HEK293 (cell line): ENCODE data around the gene ZNF775.

ENCODE experiments used
- CTCF ChIA-PET: fragments of 350-600 bp; formaldehyde crosslinking; extraction: SDS; loops from one replicate; lab custom pipeline; 2021; ENCODE audit warnings: antibody characterized with exemption; lab: Yijun Ruan, JAX
- POLR2A ChIA-PET: fragments of 300-600 bp; formaldehyde crosslinking; extraction: SDS; loops from one replicate; lab custom pipeline; 2020; ENCODE audit warnings: antibody characterized with exemption, inconsistent platforms; lab: Yijun Ruan, JAX
- H3K27ac ChIP-seq: fragments of 200-500 bp; sonication (Bioruptor generic); 2 replicates; pipeline ENCODE4 v1.5.1; 2014; ENCODE audit warnings: low read depth, low read length, control low read depth, inconsistent platforms; ENCODE audit errors: extremely low read depth
- H3K36me3 ChIP-seq, 2 experiments: fragments of 200-500 bp in 1 of 2; sonication (Bioruptor generic) in 1 of 2; 1 replicate in 1 of 2; 2 replicates in 1 of 2; pipeline ENCODE4 v1.5.1; 2014 to 2017; ENCODE audit warnings: inconsistent platforms in 2 of 2, low read length in 2 of 2; ENCODE audit not compliant: control insufficient read depth in 2 of 2, insufficient read depth in 1 of 2
- H3K4me1 ChIP-seq: fragments of 200-500 bp; sonication (Bioruptor generic); 2 replicates; pipeline ENCODE4 v1.5.1; 2014; ENCODE audit warnings: mild to moderate bottlenecking, low read length, inconsistent platforms; ENCODE audit not compliant: control insufficient read depth, insufficient read depth
- H3K4me3 ChIP-seq: 2 replicates; pipeline ENCODE4 v1.5.1; 2011; ENCODE audit warnings: low read depth, mild to moderate bottlenecking, control low read depth, low read length, moderate library complexity
- H3K9me3 ChIP-seq: fragments of 200-500 bp; sonication (Bioruptor generic); 2 replicates; pipeline ENCODE4 v1.5.1; 2014; ENCODE audit warnings: low read depth, low read length, inconsistent platforms; ENCODE audit not compliant: control insufficient read depth, insufficient read depth
- MYNN ChIP-seq: fragments of 450-650 bp; formaldehyde crosslinking; IDR thresholded peaks from 2 replicates; pipeline ENCODE4 v1.5.1; 2016; ENCODE audit warnings: missing biosample characterization, missing genetic modification characterization, borderline replicate concordance
- MZF1 ChIP-seq: fragments of 450-650 bp; formaldehyde crosslinking; IDR thresholded peaks from 2 replicates; pipeline ENCODE4 v1.5.1; 2017; ENCODE audit warnings: missing biosample characterization, missing genetic modification characterization, borderline replicate concordance
- SP2 ChIP-seq: fragments of 450-650 bp; formaldehyde crosslinking; IDR thresholded peaks from 2 replicates; pipeline ENCODE4 v1.5.1; 2016; ENCODE audit warnings: missing biosample characterization, missing genetic modification characterization
- ZFP37 ChIP-seq: fragments of 450-650 bp; formaldehyde crosslinking; IDR thresholded peaks from 2 replicates; pipeline ENCODE4 v1.5.1; 2016; ENCODE audit warnings: missing biosample characterization, missing genetic modification characterization
- ZNF121 ChIP-seq: fragments of 450-650 bp; formaldehyde crosslinking; IDR thresholded peaks from 2 replicates; pipeline ENCODE4 v1.5.1; 2016; ENCODE audit warnings: missing biosample characterization, missing genetic modification characterization
- ZNF174 ChIP-seq: fragments of 450-650 bp; formaldehyde crosslinking; IDR thresholded peaks from 2 replicates; pipeline ENCODE4 v1.5.0; 2017; ENCODE audit warnings: missing biosample characterization, mild to moderate bottlenecking, missing genetic modification characterization
- ZNF2 ChIP-seq: fragments of 450-650 bp; formaldehyde crosslinking; IDR thresholded peaks from 2 replicates; pipeline ENCODE4 v1.5.1; 2016; ENCODE audit warnings: missing biosample characterization, missing genetic modification characterization
- ZNF266 ChIP-seq: fragments of 450-650 bp; formaldehyde crosslinking; IDR thresholded peaks from 2 replicates; pipeline ENCODE4 v1.5.1; 2016; ENCODE audit warnings: missing biosample characterization, missing genetic modification characterization, low read depth
- ZNF324 ChIP-seq: fragments of 450-650 bp; formaldehyde crosslinking; IDR thresholded peaks from 2 replicates; pipeline ENCODE4 v1.5.1; 2016; ENCODE audit warnings: missing biosample characterization, missing genetic modification characterization
- ZNF473 ChIP-seq: fragments of 450-650 bp; formaldehyde crosslinking; IDR thresholded peaks from 2 replicates; pipeline ENCODE4 v1.5.1; 2017; ENCODE audit warnings: missing biosample characterization, missing genetic modification characterization
- ZNF548 ChIP-seq: fragments of 450-650 bp; formaldehyde crosslinking; IDR thresholded peaks from 2 replicates; pipeline ENCODE4 v1.5.1; 2016; ENCODE audit warnings: missing biosample characterization, missing genetic modification characterization
- ZNF654 ChIP-seq: fragments of 450-650 bp; formaldehyde crosslinking; IDR thresholded peaks from 2 replicates; pipeline ENCODE4 v1.5.1; 2016; ENCODE audit warnings: low read depth, missing biosample characterization, missing genetic modification characterization
- ZNF747 ChIP-seq: fragments of 450-650 bp; formaldehyde crosslinking; IDR thresholded peaks from 2 replicates; pipeline ENCODE4 v1.5.1; 2016; ENCODE audit warnings: missing biosample characterization, missing genetic modification characterization
- ZNF76 ChIP-seq: fragments of 450-650 bp; formaldehyde crosslinking; IDR thresholded peaks from 2 replicates; pipeline ENCODE4; 2016; ENCODE audit warnings: low read depth, missing biosample characterization, missing genetic modification characterization, borderline replicate concordance
- ZNF777 ChIP-seq: fragments of 450-650 bp; formaldehyde crosslinking; IDR thresholded peaks from 2 replicates; pipeline ENCODE4 v1.5.1; 2017; ENCODE audit warnings: missing biosample characterization, missing genetic modification characterization, borderline replicate concordance
- ZSCAN30 ChIP-seq: fragments of 450-650 bp; IDR thresholded peaks from 2 replicates; pipeline ENCODE4 v1.5.1; 2018; ENCODE audit warnings: missing biosample characterization, mild to moderate bottlenecking, missing genetic modification characterization, moderate library complexity
- TF ChIP-seq, protein P1 (sequence below): fragments of 450-650 bp; IDR thresholded peaks from 2 replicates; pipeline ENCODE4 v1.5.1; 2018; ENCODE audit warnings: missing biosample characterization, mild to moderate bottlenecking, missing genetic modification characterization
- TF ChIP-seq, protein P2 (sequence below): fragments of 450-650 bp; formaldehyde crosslinking; conservative IDR thresholded peaks from 2 replicates; pipeline ENCODE4 v1.5.1; 2016; ENCODE audit warnings: low read depth, missing biosample characterization, missing genetic modification characterization
- TF ChIP-seq, protein P3 (sequence below): fragments of 450-650 bp; formaldehyde crosslinking; IDR thresholded peaks from 2 replicates; pipeline ENCODE4 v1.5.1; 2016; ENCODE audit warnings: missing biosample characterization, missing genetic modification characterization
- TF ChIP-seq, protein P4 (sequence below): fragments of 450-650 bp; formaldehyde crosslinking; IDR thresholded peaks from 2 replicates; pipeline ENCODE4 v1.5.1; 2017; ENCODE audit warnings: missing biosample characterization, missing genetic modification characterization

The ZNF775 gene

DNA sequence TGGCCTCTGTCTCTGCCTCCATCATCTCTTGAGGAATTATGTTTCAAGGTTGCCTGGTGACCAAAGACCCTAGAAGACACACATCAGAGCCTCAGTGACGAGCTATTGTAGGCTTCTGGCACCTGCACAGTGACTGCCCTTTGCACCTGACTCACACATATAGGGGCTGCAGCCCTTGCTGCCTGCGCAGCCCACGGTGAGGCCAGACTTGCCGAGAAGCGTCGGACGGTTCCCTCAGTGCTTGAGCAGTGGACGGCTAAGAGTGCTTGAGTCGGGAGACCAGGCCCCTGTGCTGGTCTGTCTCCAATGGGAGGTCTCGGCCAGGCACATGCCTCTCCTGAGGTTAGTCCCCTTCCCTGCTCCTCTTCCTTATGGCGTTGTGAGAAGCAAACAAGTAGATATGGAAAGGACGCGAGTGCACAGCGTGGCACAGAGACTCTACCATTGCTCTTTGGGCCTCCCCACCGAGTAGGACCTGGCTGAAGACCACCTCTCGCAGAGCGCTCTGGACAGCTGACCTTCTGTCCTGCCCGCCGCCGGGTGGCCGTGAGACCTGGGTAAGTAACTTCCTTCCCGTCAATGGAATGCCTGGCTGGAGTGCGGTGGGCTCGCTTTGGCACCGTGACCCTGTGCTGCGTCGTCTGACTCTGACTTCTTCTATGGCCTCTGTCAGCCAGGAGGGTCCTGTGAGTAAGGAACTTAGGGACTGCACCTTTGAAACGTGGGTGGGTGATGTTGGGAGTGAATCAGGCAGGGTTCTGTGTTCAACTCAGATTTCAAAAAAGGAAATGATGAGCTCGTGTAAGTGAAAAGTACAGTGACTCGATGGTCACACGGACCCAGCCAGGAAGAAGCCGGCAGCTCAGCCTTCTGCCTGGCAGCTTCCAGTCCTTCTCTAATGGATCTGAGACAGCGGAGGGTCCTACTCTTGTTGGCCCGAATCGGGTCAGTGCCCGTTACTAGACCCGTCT is 33.7 kb downstream of the ZNF775 start (continued):
- TF ChIP-seq ZNF654 (tag by site-specific recombination) (no peak), ZNF747 (tag by site-specific recombination) (no peak), ZFP37 (no peak)

DNA sequence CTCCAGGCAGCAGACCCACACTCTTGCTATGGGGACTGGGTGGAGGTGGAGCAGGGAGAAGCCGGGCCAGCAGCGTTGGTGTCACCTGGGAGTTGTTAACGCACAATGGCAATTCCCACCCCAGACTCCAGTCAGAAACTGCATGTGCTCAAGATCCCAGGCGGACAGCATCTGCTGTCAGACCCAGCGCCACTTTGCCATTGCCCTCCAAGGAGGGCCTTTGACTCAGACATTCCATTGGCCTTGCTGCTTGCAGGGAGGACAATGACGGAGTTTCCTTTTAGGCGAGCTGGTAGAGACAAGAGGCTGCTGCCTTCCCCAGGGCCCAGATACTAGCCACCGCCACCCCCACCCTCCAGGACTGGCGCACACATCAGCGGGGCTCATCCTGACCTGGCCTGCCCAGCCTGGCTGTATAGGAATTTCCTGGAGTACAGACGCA is 34.5 kb downstream of the ZNF775 start:
- Histone ChIP-seq H3K36me3 (no peaks in the 10 kb centered on the region), H3K4me1 (no peaks in the 10 kb centered on the region), H3K27ac (no peak overlapping the region), H3K4me3 (no peak overlapping the region), H3K9me3 (no peaks in the 10 kb centered on the region)
- ChIA-PET CTCF (no interaction called here), POLR2A (no interaction called here)
- TF ChIP-seq ZNF121 (tag by site-specific recombination) (no peak), SP2 (no peak), ZNF777 (tag by site-specific recombination) (no peak), ZNF324 (tag by site-specific recombination) (no peak), MYNN (no peak), ZNF174 (no peak), ZNF2 (tag by site-specific recombination) (no peak), ZNF266 (tag by site-specific recombination) (no peak), ZSCAN30 (tag by site-specific recombination) (no peak), MZF1 (tag by site-specific recombination) (no peak), ZNF548 (tag by site-specific recombination) (no peak)

DNA sequence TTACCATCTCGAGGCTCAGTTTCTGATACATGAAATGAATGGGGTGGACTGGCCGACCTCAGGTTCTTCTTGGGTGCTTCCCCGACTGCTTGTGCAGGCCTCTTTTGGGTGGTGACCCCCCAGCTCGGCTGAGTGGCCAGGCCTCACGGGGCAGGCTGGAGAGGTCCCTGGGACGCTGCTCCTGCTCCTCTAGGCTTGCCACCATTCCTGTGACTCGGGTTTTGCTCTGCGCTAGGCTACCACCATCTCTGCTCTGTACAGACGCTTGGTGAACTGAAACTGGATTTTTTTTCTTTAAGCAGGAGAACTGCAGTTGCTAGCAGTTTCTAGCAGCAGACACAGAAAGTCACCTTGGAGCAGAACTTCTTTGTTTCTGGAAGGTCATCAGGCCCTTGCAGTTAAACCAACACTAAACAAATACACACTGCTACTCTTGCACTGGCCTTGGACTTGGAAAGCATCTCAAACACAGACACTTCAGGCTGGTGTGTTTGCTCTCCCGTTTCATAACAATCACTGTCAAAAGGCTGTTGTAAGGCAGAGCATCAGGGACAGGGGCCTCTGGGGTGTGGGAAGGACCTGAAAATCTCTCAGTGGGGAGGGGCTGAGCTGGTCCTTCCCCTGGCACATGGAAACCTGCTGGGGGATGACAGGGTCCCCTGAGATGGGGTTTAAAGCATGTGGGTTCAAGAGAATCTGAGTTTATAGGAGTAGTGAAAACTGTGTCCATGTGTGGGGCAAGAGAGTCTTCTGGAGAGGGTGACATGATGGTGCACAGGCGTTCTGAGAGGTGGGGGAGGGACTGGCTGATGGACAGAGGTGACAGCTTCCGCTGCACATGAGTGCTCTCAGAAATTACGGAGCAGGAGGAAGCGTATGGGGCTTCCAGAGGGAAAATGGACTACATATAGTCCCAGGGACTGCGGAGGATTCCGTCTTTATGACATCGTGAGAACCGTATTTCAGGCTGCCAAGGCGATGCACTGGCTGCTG is 36.3 kb downstream of the ZNF775 start:
- ChIA-PET POLR2A (no interaction called here), CTCF (no interaction called here)
- TF ChIP-seq, protein P1, sequence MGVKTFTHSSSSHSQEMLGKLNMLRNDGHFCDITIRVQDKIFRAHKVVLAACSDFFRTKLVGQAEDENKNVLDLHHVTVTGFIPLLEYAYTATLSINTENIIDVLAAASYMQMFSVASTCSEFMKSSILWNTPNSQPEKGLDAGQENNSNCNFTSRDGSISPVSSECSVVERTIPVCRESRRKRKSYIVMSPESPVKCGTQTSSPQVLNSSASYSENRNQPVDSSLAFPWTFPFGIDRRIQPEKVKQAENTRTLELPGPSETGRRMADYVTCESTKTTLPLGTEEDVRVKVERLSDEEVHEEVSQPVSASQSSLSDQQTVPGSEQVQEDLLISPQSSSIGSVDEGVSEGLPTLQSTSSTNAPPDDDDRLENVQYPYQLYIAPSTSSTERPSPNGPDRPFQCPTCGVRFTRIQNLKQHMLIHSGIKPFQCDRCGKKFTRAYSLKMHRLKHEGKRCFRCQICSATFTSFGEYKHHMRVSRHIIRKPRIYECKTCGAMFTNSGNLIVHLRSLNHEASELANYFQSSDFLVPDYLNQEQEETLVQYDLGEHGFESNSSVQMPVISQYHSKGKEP (tag by site-specific recombination), result no peak
- TF ChIP-seq, protein P2, sequence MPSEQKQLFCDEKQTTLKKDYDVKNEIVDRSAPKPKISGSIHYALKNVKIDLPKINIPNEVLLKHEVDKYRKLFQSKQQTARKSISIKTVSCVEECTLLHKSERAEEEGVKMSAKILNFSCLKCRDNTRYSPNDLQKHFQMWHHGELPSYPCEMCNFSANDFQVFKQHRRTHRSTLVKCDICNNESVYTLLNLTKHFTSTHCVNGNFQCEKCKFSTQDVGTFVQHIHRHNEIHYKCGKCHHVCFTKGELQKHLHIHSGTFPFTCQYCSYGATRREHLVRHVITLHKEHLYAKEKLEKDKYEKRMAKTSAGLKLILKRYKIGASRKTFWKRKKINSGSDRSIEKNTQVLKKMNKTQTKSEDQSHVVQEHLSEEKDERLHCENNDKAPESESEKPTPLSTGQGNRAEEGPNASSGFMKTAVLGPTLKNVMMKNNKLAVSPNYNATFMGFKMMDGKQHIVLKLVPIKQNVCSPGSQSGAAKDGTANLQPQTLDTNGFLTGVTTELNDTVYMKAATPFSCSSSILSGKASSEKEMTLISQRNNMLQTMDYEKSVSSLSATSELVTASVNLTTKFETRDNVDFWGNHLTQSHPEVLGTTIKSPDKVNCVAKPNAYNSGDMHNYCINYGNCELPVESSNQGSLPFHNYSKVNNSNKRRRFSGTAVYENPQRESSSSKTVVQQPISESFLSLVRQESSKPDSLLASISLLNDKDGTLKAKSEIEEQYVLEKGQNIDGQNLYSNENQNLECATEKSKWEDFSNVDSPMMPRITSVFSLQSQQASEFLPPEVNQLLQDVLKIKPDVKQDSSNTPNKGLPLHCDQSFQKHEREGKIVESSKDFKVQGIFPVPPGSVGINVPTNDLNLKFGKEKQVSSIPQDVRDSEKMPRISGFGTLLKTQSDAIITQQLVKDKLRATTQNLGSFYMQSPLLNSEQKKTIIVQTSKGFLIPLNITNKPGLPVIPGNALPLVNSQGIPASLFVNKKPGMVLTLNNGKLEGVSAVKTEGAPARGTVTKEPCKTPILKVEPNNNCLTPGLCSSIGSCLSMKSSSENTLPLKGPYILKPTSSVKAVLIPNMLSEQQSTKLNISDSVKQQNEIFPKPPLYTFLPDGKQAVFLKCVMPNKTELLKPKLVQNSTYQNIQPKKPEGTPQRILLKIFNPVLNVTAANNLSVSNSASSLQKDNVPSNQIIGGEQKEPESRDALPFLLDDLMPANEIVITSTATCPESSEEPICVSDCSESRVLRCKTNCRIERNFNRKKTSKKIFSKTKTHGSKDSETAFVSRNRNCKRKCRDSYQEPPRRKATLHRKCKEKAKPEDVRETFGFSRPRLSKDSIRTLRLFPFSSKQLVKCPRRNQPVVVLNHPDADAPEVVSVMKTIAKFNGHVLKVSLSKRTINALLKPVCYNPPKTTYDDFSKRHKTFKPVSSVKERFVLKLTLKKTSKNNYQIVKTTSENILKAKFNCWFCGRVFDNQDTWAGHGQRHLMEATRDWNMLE (tag by site-specific recombination), result no peak
- TF ChIP-seq, protein P3, sequence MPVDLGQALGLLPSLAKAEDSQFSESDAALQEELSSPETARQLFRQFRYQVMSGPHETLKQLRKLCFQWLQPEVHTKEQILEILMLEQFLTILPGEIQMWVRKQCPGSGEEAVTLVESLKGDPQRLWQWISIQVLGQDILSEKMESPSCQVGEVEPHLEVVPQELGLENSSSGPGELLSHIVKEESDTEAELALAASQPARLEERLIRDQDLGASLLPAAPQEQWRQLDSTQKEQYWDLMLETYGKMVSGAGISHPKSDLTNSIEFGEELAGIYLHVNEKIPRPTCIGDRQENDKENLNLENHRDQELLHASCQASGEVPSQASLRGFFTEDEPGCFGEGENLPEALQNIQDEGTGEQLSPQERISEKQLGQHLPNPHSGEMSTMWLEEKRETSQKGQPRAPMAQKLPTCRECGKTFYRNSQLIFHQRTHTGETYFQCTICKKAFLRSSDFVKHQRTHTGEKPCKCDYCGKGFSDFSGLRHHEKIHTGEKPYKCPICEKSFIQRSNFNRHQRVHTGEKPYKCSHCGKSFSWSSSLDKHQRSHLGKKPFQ, result no peak
- TF ChIP-seq, protein P4, sequence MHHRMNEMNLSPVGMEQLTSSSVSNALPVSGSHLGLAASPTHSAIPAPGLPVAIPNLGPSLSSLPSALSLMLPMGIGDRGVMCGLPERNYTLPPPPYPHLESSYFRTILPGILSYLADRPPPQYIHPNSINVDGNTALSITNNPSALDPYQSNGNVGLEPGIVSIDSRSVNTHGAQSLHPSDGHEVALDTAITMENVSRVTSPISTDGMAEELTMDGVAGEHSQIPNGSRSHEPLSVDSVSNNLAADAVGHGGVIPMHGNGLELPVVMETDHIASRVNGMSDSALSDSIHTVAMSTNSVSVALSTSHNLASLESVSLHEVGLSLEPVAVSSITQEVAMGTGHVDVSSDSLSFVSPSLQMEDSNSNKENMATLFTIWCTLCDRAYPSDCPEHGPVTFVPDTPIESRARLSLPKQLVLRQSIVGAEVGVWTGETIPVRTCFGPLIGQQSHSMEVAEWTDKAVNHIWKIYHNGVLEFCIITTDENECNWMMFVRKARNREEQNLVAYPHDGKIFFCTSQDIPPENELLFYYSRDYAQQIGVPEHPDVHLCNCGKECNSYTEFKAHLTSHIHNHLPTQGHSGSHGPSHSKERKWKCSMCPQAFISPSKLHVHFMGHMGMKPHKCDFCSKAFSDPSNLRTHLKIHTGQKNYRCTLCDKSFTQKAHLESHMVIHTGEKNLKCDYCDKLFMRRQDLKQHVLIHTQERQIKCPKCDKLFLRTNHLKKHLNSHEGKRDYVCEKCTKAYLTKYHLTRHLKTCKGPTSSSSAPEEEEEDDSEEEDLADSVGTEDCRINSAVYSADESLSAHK (tag by site-specific recombination), result no peak
- no peak for TF ChIP-seq ZNF473
- TF ChIP-seq ZNF76 (tag by site-specific recombination), result no peak

More for the DNA sequence above, 36.3 kb downstream of the ZNF775 start:
- H3K9me3 ChIP-seq, result no peaks in the 10 kb centered on the region
- no peaks in the 10 kb centered on the region for H3K4me1 ChIP-seq
- H3K4me3 ChIP-seq, result no peak overlapping the region
- no peaks in the 10 kb centered on the region for H3K36me3 ChIP-seq
- no peak overlapping the region for H3K27ac ChIP-seq
